NCI-H2171 treated with DMSO at 0.1 percent for 48 hours (cell line): ENCODE results near the gene NUAK1.

Source experiments
- DNase-seq: peaks from one replicate; lab custom pipeline; 2025; lab: John Stamatoyannopoulos, UW

NUAK1 gene

DNA sequence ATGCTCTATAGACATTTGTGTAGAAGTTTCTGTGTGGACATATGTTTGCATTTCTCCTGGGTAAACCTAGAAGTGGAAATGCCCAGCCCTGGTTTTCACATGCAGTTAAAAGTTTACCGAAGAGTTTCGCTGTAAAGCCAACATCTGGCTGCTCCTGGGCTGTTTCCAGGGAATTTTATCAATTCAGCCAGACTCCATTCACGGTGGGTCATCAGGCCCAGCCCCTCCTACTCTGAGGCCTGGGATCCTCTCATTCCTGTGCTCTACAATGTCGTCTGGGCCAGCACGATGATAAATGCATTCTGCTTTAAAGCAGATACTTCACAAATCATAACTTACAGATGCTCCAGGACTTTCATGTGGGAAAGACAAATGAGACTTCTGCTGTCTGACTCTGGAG is 7.1 kb downstream of the NUAK1 start:
- DNase-seq = no peak

DNA sequence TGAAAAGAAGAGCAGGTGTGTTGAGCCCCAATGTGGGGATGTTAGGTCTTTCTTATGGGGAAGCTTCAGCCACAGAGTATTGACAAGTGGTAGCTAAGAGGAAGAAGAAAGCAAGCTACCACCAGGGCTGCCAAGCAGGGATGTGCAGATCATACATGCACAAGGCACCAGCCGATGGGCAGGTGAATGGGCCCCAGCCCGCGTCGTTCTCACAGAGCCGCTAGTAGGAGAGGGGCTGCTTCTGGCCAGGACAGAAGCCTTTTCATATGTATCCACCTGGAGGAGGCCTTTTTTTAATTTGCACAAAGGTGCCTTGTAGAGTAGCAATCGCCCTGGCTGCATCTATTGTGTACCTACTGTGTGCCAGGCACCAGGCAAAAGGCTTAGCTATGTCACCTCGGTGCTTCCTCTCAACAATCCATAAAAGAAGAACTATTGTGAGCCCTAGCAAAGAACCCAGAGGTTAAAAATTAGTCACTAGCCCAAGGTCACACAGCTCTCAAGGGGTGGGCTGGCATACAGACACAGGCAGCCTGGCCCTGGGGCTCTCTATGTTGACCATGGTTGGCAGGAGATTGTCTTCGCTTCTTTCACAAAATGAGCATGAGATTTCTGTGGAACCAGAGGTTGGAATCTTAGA is 8.2 kb downstream of the NUAK1 start:
- no peak for DNase-seq

- peak; percentile 27 for DNase-seq
Measured at GRCh38 chr12:106128585-106129328, 10.0 kb downstream of the NUAK1 start.

- DNase-seq = no peak
Measured at GRCh38 chr12:106127338-106128126, 11.2 kb downstream of the NUAK1 start.

GRCh38 chr12:106126441-106127337 is 12.1 kb downstream of the NUAK1 start:
- no peak for DNase-seq

- DNase-seq = no peak
Measured at GRCh38 chr12:106125351-106126095, 13.2 kb downstream of the NUAK1 start.

GRCh38 chr12:106123551-106124081 is 15.1 kb downstream of the NUAK1 start:
- DNase-seq = peak; percentile 51

DNA sequence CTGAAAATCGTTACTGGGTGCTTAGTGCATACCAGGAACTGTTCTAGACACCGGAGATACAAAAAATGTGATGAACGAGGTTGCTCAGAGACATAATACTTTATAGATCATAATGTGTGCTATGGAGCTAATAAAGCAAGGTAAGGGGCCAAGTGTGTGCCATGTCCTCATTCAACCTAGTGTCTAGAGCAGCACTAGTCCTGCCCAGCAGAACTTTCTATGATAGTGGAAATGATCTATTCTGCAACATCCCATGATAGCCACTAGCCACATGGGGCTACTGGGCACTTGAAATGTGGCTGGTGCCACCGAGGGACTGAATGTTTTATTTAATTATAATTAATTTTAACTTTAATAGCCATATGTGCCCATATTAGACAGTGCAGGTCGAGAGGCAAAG is 15.6 kb downstream of the NUAK1 start:
- DNase-seq = no peak

DNA sequence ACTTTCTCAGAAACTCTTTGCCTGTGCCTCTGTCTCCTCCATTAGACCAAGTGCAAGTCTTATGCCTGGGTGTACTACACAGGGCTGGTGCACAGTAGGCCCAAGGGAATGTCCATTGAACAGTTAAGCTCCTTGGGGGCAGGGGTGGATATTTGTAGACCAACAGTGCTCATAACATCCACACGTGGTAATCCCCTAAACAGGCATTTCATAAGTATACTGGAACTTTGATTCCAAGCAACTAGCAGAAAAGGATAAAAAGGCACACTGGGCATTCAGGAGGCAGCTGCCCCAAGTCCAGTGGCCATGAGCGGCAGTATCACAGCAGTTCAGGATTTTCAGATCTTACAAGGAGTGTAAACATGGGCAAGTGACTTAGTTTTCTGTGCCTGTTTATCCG is 16.8 kb downstream of the NUAK1 start:
- no peak for DNase-seq

DNA sequence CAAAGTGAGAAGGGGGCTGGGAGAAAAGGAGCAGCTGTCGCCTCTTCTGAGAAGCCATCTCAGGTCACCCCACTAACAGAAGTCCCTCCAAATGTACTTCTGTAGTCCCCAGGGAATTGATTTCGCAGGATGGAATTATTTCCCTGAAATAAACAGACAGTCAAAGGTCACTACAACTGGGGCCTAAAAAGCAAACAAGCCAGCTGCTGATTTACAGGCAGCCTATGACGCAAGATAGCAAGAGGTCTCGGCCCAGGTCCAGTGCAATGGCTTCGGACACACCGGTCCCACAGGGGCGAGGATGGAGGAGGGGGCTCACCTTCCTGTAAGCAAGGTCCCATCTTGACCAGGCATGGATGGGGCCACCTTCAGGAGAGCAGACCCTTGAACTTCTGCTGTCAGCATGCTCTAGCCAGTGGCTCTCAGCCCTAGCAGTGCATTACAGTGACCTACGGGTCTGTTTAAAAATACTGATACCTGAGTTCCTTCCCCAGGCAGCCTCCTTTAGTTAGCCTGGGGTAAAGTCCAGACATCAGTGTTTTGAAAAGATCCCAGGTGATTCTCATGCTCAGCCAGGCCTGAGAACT is 18.1 kb downstream of the NUAK1 start:
- DNase-seq = no peak

DNA sequence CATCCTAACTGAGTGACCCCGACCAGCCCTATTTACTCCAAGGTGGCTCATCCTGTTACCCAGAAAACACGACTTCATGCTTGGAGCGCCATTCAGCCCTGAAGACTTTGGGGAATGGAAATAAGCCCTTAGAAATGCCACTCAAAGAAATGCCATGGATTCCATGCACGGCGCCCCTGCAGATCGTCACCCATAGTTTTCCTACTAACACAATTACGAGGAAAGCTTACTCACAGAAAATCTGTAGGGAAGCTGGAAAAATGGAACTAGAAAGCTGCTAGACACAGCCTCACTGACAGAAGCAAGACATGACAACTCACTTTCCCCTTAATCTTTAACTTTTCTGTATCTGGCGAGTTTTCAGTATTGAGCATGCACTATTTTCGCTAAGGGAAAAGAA is 19.5 kb downstream of the NUAK1 start:
- no peak for DNase-seq

DNA sequence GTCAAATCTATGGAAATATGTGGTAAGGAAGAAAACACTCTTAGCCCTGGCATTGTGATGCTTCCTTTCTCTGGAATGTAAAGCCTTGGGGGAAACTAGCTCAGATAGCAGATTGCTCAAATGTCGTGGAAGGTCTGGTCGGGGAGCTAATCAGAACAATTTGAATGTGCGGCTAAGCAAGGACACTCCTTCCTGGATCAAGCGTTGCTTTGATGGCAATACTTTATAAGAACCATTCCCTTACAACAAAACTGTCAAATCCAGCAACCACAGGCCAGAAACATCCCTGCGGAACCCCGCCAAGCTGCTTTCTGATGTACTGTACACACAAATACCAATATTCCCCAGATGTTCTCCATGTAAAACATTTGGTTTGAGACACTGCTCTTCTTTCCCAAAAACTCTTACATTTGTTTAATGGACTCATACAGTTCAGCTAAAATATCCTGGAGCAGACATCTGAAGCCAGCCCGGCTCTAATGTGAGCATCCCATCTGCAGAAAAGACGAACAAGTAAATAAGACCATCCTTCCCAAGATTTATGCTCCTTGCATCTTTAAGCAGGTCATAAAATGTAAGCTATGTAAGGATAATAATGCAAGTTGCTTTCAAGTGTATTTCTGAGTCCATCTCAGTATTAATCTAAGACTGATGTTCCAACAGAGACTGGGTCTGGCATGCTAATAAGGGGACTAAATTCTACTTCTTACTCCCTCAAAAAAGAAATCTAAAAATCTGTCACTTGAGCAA is 20.2 kb downstream of the NUAK1 start:
- no peak for DNase-seq

DNA sequence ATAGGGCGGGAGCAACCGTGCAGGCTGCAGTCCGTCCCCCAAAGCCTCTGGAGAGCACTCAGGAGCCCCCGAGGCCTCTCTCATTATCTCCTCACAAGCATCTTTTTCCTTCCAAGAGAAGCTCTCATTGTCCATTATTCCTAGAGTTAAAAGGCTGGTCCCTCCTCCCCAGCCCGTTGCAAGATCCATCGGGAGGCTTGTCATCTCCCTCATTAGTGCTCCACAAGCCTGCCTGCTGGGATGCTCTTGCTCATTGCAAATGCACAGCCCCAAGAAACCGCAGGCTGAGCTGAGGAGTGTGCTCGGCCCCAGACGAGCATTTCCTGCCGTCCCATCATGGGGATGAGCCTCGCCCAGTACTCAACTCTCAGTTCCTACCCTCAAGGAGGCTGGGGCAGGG is 23.3 kb downstream of the NUAK1 start:
- DNase-seq = no peak

- DNase-seq = peak; percentile 17
Measured at GRCh38 chr12:106114447-106115068, 24.2 kb downstream of the NUAK1 start.

GRCh38 chr12:106113824-106114446 is 24.8 kb downstream of the NUAK1 start:
- no peak for DNase-seq

- DNase-seq = no peak
Measured at GRCh38 chr12:106113446-106113823, 25.3 kb downstream of the NUAK1 start.

DNA sequence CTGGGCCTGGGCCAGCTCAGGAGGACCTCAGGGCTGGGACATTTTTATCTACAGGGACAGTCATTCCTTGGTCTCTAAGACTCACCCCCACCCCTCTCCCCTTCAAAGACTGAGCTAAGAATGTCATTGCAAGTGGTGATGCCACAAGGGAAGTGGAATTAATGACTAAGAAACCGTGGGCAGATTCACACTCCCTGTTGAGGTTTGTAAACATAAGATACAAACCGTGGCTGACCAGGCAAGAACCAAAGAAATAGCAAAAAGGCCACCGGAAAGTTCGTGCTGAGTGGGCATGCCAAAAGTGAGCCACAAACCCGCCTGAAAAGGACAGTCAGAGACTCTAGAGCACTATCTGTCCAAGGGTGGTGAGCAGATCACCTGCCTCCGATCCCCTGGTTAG is 25.7 kb downstream of the NUAK1 start:
- no peak for DNase-seq

- DNase-seq = no peak
Measured at GRCh38 chr12:106112145-106112821, 26.5 kb downstream of the NUAK1 start.
